Posterior vena cava (tissue), 2 donors: ENCODE data around the gene GBGT1. TPM values are rescaled to one million over a fixed set of nuclear protein-coding genes. Genes with fewer than 3 reads are reported as not detected.

Source experiments
- DNase-seq: peaks from one replicate; pipeline ENCODE4 v3.0.0-alpha.2; 2020; ENCODE audit warnings: low spot score
- intact Hi-C, 2 donors: fragments of 100-400 bp; cut with DNase I; formaldehyde crosslinking; loops; one replicate each; pipeline versions ENCODE4 v1.14.1 to v1.14.2; 2022 to 2023
- total RNA-seq, 2 donors: library from RNA; stranded (reverse); fragmentation: NEBNext Ultra II Directional; extraction: Animal tissue kit (Norgen Biotek cat#: 25700); gene quantifications; one replicate each; pipeline ENCODE4 v1.2.1, GENCODE V29; 2021
- donor health status: DM: yes; HTN: yes; CAD: no.
- donor health status: DM: yes; HTN: yes; CAD: no.

Gene GBGT1
- total RNA-seq, 2 donors from 2014 or later = 14.2 to 19.9 TPM

- intact Hi-C loops = no loop called here
- peak; percentile 59 for DNase-seq
These were observed 51.7 kb downstream of the GBGT1 start for GRCh38 chr9:133111808-133112662.

DNA sequence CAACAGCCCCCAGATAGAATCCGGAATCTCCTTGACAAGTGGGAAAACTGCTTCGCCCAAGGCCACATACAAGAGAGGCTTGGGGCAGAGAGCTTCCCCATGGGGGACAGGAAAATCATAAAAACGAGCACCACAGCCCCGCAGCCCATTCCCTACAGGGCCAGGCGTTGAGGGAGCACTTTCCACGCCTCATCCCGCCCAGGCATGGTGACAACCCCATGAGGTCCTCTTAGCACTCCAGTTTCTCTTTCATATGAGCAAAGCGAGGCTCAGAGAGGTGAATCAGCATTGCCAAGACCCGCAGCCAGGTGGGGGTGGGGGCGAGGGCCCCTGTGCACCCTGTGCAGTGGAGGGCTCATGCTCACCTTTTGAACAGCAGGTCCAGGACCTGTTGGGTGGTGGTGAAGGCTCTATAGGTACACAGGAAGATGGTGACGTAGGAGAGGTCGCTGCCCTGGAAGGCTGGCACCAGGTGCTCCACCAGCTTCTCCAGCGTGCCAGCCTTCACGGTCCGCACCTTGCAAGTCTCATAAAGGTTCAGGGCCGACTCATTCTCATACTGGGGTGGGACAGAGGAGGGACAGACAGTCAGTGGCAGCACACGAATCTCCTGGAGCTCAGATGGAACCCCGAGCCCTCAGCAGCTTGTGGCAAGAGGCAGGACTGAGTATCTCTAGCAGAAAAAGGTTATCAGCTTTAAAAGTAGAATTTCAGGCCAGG is 53.6 kb downstream of the GBGT1 start:
- intact Hi-C loops = no loop called here

GRCh38 chr9:133108794-133109641 is 54.7 kb downstream of the GBGT1 start:
- intact Hi-C loops = no loop called here
- peak; percentile 76 for DNase-seq

More for the DNA sequence above, 53.6 kb downstream of the GBGT1 start:
- peak; percentile 53 for DNase-seq

- intact Hi-C loops = no loop called here
- peak; percentile 68 for DNase-seq
These were observed 55.5 kb downstream of the GBGT1 start for GRCh38 chr9:133107961-133108793.

DNA sequence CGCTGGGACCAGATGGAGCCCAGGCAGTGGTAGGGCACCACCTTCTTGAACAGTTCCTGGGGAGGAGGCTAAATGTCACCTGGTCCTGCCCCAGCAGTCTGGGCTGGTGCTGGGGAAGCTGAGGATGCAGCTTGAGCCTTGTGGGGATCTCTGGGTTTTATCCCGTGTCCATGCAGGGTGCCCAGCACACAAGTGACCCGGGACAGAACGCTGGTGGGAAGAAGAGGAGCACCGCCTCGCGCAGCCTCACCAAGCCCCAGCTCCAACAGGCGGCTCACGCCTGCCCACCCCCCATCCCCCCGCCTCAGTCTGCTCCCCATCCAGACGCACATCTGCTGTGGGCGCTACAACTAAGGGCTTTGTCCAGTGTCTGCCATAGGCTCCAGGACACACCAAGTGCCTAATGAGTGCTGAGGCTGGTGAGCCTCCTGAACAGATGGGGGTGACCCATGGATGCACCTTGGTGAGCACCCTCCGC is 56.4 kb downstream of the GBGT1 start:
- intact Hi-C loops = no loop called here
- DNase-seq = peak; percentile 41

DNA sequence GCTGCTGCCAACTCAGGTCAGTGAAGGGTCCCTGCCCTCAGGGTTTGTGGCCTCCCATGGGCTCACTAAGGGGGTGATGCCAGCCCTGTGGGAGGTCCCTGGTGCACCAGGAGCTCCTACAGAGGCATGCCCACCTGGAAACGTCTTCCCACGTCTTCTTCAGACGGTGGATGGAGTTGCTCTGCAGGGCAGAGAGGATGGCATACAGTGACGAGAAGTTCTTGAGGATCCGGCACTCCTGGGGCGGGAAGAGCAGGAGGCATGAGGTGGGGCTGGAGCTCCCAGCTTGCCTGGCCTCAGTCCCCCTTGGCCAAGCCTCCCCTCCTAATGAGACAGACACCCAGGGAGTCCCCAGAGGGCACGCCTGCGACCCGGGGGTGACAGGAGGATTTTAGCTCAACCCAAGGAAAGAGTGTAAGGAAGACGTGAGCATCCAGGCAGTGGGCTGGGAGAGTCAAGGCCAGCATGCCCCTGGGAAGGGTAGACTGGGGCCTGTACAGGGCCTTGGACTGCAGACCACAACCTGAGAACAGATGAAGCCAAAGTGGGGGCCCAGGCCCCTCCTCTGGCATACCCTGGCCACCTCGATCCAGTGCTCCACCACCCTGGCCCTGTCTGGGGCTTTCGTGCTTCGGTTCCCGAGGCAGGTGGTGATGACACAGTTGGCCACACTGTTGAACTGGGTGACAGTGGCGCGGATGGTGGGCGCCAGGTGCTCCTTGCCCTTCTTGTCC is 57.0 kb downstream of the GBGT1 start:
- intact Hi-C loops = no loop called here
- peak; percentile 64 for DNase-seq

- intact Hi-C loops = no loop called here
- peak; percentile 70 for DNase-seq
These were observed 58.3 kb downstream of the GBGT1 start for GRCh38 chr9:133105461-133105770.

DNA sequence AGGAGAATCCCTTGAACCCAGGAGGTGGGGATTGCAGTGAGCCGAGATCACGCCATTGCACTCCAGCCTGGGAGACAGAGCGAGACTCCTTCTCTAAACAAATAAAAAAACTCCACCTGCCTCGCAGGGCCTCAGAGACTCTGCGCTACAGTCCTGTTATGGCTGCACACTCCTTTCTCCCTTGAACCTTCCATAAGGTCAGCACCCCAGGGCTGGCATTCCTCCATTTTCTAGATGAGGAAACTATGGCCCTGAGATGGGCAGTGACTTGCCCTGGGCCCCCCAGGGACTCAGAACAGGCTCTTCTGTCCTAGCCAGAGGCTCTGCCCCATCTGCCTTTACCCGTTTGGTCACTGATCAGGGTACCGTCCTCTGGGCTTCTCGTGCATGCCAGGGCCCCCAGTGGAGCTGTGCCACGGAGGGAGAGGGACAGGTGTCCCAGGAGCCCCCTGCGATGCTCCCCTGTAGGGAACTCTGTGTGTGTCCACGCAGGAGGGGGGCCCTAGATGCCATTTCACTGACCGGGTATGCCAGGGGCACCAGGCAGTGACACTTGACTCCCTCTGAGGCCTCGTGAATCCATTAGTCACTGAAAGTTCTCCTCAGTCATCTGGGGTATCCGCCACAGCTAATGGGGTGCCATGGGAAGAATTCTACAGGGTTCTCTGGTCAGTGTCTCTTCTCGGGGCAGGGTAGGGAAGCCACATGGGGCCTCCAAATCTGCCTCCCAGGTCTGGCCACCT is 58.8 kb downstream of the GBGT1 start:
- intact Hi-C loops = loop anchor here in 1 of 2 donors (5.0 kb wide), 1 partner anchor 42 kb away; no protein-coding TSS in a partner anchor
- DNase-seq = peak; percentile 50

- peak; percentile 74 for DNase-seq
- intact Hi-C loops = loop anchor here (2.0 to 5.0 kb wide), 2 partner anchors 43 kb away; no protein-coding TSS in a partner anchor
These were observed 59.7 kb downstream of the GBGT1 start for GRCh38 chr9:133103987-133104505.

GRCh38 chr9:133103183-133103986 is 60.3 kb downstream of the GBGT1 start:
- DNase-seq = peak; percentile 90

More at GRCh38 chr9:133103183-133103986, 60.3 kb downstream of the GBGT1 start:
- intact Hi-C loops = loop anchor here (2.0 to 5.0 kb wide), 2 partner anchors 43 to 44 kb away; no protein-coding TSS in a partner anchor

Other genes starting within 250 kb of the GBGT1 start
- gene TSC1, start 219.3 kb downstream of the GBGT1 start, total RNA-seq = 10 to 100 TPM; 32.5 to 33.5 TPM
- not detected for gene GFI1B, start 185.2 kb downstream of the GBGT1 start, total RNA-seq
- 10 to 100 TPM; 25.9 to 27.9 TPM for gene GTF3C5, start 132.9 kb downstream of the GBGT1 start, total RNA-seq
- 1 to 10 TPM in 1 of 2 donors, under 1 TPM in 1; 0.51 to 2.8 TPM for gene CEL, start 101.9 kb downstream of the GBGT1 start, total RNA-seq
- gene RALGDS, start 42.7 kb downstream of the GBGT1 start, total RNA-seq = 10 to 100 TPM; 27.6 to 28.3 TPM
- gene OBP2B, start 45.3 kb upstream of the GBGT1 start, total RNA-seq = not detected
- 1 to 10 TPM; 1.5 to 2.1 TPM for gene ABO, start 111.3 kb upstream of the GBGT1 start, total RNA-seq
- 10 to 100 TPM; 11.5 to 12.0 TPM for gene SURF6, start 172.3 kb upstream of the GBGT1 start, total RNA-seq
- gene MED22, start 184.2 kb upstream of the GBGT1 start, total RNA-seq = 10 to 100 TPM; 28.6 to 28.9 TPM
- gene RPL7A, start 184.3 kb upstream of the GBGT1 start, total RNA-seq = 1,000 to 10,000 TPM; 1,252 to 1,287 TPM
- gene SURF1, start 192.6 kb upstream of the GBGT1 start, total RNA-seq = 10 to 100 TPM; 27.7 to 30.2 TPM
- 10 to 100 TPM; 11.8 to 12.0 TPM for gene SURF2, start 192.6 kb upstream of the GBGT1 start, total RNA-seq
- gene SURF4, start 212.1 kb upstream of the GBGT1 start, total RNA-seq = 100 to 1,000 TPM; 130 TPM
- 1 to 10 TPM in 1 of 2 donors, under 1 TPM in 1; 0.57 to 1.2 TPM for gene STKLD1, start 212.5 kb upstream of the GBGT1 start, total RNA-seq